SK-N-MC (cell line): ENCODE results near the gene IL21R.

Experiments
- EZH2 ChIP-seq: fragments of 200-600 bp; sonication (generic); IDR thresholded peaks from one replicate; pipeline ENCODE4 v1.6.1; 2017; ENCODE audit warnings: antibody characterized with exemption
- FOXP2 ChIP-seq: optimal IDR thresholded peaks from 2 replicates; pipeline ENCODE3; 2011; ENCODE audit warnings: mild to moderate bottlenecking, moderate library complexity; ENCODE audit not compliant: insufficient read depth; ENCODE audit errors: extremely low read length, control extremely low read depth
- POLR2AphosphoS5 ChIP-seq: IDR thresholded peaks from 2 replicates; pipeline ENCODE4 v1.6.1; 2012; ENCODE audit warnings: mild to moderate bottlenecking, low read depth, low read length, borderline replicate concordance

DNA sequence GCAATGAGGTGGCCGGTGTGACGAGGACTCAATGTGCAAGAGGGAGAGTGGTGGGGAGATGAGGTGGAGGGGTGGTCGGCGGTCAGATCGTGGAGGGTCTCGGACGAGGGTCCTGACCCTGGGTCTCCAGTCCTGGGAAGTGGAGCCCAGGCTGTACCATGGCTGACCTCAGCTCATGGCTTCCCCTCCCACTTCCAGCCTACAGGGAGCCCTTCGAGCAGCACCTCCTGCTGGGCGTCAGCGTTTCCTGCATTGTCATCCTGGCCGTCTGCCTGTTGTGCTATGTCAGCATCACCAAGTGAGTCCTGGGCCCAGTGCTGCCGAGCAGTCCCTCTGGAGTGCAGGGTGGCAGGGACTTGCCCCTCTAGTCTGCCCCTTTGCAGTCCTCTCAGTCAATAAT, 46.4 kb upstream of the IL21R start:
- no peak for TF ChIP-seq POLR2AphosphoS5
- TF ChIP-seq EZH2: no peak
- no peak for TF ChIP-seq FOXP2
